Measurements from ENCODE around the gene MUSTN1.

Gene MUSTN1

DNA sequence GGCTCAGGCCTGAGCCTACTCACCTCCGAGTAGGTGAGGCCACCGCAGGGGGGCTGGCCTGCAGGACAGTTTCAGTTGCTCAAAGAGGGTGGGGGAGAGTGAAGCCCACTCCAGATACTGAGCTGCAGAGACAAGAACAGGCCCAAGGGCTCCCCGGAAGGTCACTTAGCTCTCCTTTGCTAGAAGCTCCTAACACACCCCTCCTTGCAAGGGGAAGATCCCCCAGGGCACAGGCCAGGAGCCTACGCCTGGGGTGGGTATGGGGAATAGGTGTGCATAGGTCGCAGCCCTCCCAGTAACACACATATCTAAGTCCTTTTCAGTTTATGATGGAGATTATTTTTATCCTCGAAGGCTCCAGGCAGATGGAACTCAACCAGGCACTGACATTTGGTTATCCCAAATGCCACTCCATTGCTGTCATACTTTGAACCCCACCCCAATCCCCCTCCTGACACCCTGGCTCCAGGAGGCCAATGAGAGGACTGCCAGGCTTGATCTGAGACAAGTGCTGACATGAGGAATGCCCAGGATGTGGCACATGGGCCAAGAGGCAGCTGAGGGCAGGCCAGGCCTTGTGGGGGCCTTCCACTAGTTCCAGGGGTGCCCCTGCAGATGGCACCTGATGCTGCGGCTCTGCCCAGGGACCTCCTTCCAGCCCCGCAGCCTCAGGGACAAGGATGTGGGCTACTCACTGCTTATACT, 1.1 kb upstream of the MUSTN1 start:
- DNase-seq (ENCODE audit: low read depth in 2 of 2) = no peak

DNA sequence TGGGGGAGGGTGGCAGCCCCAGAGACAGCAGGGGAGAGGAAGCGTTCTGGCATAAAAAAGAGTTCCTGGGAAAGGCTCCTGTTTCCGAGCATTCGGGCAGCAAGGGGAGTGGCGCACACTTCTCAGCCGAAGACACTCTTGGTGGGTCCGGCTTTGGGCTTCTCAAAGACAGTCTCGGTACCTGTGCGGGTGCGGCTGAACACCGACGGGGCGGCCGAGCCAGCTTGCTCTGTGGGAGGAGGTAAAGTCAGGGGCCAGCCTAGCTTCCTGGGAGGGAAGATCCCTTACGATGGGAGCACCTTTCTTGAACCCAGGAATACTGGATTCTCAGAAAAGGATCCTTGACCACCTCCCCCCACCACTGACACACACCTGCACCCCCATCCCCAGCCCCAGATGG, 1.6 kb downstream of the MUSTN1 start:
- DNase-seq (ENCODE audit: low read depth in 2 of 2) = no peak

DNA sequence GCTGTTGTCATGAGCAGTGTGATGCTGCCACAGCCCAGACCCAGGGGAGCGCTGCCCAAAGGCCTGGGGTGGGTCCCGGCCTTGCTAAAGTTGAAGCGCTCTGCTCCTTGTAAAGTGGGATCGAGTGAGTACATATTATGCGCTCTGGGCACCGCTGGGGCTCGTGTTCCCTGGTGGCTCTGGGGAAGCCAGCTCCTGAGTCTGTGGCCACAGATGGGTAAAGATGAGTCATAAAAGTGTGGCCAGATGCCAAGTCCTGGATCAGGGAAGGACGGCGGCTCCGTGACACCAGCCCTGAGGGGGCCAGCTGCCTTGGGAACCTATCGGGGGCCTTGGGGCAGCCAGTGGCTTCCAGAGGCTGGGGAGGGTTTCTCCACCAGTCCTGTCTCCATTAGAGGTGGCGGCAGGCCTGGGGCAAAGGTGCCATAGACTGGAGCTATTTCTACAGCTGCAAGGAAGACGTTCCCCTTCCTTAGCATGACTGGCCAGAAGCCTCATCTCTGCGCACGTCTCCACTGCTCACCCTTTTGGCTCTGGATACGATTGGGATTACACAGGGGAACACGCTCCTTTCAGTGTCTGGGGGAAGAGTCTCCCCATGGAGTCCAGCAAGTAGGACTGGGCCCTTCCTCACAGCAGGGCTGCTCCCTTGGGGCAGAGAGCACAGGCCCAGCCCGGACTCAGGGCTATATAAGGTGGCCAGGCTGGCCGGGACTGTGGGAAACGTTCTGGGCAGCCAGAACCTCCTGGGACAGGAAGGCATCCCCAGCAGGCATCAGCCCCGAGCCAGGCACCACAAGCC, 3.1 kb downstream of the MUSTN1 start:
- DNase-seq (ENCODE audit: low read depth in 2 of 2) = peak; percentile 36 to 46

DNA sequence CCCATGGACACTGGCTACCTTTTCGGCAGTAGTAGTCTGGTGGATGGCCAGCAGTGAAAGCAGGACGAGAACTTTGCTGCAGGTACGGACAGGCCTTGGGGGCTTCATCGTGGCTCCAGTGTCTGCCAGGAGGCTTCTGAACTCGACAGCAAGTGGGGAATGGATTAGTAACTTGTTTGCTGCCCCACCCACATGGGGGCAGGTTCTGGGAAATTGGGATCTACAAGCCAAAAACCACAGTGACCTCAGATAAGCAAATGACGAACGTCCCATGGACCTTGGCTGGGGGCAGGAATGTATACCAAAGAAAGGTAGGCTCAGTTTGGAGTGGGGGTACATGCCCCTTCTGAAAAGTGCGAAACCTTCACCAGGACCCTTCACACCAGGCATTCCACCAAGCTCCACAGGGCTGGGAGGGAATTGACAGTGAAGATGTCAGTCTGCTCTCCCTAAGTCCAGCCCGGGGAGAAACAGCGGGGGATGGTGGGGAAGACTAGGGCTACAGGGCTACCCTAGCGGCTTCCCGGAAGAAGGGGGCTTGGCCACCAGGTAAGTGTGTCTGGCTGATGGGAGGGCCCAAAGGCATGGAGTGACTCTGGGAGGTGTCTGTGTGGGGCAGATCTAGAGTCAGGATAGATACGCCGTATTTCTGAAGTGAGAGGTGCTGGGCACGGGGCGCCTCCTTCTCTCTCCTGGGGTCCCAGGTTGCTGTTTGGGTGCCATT, 4.1 kb downstream of the MUSTN1 start, which contains the start of gene ITIH4:
Gene ITIH4, minus strand, starts transcription at position 138 of the 724 bp plus-strand sequence. Its CDS starts 30 bp downstream, at position 108.
- no peak for DNase-seq (ENCODE audit: low read depth in 2 of 2)

DNA sequence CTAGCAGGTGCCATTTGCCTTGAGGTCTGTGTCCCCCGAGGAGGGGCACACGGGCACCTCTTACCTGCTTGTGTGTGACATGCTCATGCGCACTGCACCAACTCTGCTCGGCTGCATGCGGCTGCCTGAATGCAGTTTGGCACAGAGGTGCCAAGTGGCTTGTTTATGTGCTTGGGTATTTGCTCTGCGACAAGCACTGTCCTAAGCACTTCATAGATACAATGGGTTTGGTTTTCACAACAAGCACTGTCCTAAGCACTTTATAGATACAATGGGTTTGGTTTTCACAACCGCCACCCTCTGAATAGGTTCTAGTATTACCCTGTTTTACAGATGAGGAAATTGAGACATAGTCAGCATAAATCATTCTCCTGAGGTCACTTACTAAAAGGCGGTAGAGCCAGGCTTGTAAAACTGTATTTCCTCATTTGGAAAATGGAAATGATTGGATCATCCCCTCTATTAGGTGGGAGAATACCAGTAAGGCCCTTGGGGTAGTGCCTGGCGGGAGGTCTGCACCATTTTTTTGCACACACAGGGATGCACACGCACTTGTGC, 4.8 kb downstream of the MUSTN1 start:
- DNase-seq (ENCODE audit: low read depth in 2 of 2) = no peak

DNA sequence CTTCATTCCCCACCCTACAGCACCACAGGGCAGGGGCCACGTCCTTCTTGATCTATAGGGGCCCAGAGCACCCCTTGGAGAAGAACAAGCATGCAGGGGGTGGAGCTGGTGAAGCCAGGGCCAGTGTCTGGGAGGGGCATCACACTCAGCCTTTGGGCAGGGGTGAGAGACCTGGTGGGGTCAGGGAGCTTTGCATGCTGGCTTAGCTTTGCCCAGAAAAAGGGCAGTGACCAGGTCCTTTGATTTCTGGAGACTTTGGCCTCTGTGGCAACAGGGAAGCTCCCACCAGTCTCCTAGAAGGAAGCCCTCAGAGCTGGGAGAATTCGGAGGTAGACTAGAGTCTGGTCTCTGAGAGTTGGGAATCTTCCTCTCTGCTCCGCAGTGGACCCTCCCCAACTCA, 5.3 kb downstream of the MUSTN1 start:
- no peak for DNase-seq (ENCODE audit: low read depth in 2 of 2)

DNA sequence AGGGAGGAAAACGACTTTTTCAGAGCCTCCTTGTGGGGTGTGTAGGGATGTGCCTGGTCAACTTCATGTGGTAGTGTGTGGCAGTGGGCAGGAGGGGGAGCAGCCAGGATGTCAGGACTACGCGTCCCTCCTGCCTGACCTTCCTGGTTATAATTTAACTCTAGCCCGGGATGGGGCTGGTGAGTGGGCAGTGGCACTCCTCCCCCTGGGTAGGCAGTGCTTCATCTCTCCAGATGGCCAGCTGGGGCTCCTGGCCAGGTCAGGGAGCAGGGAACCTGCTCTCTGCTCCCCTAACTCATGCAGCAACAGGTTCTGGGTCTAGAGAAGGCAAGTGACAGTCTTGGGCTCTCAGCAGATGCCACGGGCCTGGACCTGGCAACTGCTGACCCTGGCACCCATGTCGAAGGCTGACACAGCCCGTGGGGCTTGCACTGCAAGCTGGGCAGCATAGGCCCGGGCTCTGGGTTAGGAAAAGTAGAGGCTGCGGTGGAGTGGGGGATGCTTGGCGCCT, 6.9 kb downstream of the MUSTN1 start:
- DNase-seq (ENCODE audit: low read depth in 2 of 2) = no peak

DNA sequence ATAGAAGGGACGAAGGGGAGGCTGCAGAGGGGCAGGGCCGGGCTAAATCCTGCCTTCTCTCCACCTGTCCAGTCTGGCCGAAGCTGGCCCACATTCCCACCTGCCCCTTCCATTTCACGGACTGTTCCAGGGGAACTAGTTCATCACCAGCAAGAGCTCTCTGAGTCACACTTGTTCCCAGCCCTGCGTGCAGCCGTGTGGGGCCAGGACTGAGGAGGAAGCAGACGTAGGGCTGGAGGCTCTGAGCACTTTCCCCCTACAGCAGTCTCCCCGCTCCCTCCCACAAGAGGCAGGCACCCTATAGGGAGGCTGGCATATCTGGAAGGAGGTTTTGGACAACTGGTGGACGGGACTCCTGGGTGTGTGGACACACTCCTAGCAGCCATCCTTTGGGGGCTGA, 7.4 kb downstream of the MUSTN1 start:
- no peak for DNase-seq (ENCODE audit: low read depth in 2 of 2)

DNA sequence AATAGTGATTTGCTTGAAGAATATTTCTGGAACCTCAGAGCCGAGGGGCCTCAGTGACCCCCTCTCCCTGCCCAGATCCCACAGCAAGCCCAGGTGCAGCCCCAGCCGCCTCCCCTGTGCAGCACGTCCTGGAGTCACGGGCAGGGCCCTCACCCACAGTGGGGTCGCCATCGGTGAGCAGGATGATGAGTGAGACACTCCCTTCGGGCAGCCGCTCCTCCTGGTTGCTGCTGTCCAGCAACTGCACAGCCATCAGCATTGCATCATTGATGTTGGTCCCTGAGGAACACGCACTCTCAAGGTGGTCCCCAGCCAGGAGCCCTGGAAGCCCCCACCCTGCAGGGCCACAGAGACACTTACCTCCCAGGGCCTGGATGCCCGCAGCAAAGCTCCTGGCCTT, 10.8 kb downstream of the MUSTN1 start:
- DNase-seq (ENCODE audit: low read depth in 2 of 2) = no peak

DNA sequence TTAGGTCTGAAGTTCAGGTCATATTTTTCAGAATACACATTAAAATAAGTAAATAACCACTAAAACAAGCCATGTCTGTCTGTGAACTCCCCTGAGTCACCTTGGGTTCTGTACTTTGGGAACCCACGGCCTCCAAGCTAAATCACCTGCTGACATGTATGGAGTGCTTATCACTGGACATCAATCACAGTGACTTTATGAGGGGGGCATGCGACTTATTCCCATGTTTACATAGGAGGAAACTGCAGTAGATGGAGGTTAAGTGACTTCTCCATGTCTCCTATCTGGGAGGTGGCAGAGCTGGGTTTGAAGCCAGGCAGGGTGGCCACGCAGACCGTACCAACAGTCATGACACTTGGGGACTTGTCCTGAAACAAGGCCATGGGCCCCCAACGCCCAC, 12.5 kb downstream of the MUSTN1 start:
- no peak for DNase-seq (ENCODE audit: low read depth in 2 of 2)

DNA sequence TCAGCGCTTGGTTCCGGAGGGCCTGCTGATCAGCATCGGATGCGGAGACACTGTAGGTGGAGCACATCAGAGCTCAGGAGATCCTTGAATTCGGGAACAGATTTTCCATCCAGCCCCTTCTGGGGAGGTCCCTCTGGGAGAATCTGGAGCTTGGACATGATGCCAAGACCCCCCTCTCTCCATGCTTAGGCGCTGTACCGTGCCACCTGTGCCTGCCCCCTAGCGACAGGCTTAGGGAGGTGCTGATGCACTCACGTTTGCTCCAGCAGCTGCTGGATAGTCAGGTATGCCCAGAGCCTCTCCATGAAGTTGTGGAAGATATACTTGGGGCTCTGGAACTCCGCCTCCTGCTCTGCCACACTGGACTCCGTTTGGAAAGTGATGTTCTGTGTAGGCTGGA, 14.1 kb downstream of the MUSTN1 start:
- DNase-seq (ENCODE audit: low read depth in 2 of 2) = no peak

DNA sequence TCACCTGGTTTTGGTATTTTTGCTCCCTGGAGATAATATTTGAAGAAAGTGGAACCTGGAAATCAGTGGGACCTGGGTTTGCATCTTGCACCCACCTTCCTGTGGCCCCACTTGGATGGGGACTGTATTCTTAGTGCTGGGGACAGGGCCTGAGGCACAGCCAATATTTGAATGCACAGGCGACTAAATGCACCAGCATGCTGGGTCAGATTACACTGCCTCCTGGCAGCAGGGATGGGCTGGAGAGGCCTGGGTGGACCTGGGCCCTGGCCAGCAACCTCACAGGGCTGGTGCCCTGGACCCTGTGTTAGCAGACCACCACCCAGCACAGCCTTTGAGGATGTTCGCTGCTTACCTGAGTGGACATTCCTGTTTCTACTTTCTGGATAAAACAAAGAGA, 14.9 kb downstream of the MUSTN1 start:
- DNase-seq (ENCODE audit: low read depth in 2 of 2) = no peak

DNA sequence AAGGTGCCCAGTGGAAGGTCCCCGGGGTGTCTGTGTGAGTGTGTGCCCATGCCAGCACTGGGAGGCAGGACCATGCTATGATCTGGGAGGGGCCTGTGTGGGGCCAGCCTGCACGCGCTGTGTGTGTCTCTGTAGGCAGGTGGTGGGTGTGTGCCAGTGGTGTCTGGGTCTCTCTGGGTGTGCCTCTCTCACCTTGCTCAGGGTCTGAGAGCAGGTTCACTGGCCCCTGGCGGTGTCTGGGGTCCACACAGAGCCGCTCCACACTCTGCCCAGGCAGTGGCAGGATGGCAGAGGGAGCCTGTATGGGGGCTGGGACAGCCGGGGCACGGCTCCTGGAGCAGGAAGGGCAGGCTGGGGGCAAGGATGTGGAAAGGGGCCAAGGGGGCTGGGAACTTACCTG, 17.0 kb downstream of the MUSTN1 start:
- DNase-seq (ENCODE audit: low read depth in 2 of 2) = no peak

DNA sequence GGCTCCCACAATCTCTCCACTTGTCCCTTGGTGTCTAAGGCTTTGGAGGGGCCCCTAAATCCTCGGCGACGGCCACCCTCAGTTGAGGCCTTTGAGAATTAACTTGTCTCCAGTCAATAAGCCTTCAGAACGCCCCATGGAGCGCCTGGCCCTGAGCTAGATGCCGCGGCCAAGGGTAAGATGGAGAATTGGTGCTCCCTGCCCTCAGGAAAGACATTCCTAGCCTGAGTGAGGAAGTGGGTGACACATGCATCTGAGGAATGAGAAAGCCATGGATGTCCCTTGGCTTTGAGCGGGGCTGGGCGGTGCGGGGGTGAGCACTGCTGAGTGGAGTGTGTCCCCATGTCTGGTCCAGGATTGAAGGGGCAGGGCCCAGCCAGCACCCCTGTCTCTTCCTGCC, 17.6 kb downstream of the MUSTN1 start:
- no peak for DNase-seq (ENCODE audit: low read depth in 2 of 2)

DNA sequence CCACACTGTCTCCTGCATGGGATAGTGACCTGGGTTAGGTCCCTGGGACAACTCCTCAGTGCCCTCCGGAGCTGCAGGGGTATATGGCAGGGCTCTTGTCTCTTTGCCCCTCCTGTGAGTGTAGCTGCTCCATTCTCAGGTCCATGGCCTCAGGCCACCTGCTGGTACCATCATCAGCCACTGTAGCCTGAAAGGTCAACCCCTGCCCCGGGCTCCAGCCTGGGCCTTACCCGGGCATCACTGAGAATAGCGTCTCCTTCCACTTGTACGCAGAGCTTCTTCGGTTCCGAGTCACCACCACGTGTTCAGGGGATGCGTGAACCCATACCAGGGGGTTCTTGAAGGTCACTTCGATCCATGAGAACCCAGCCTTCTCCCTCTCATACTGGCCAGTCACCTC, 18.2 kb downstream of the MUSTN1 start:
- DNase-seq (ENCODE audit: low read depth in 2 of 2) = no peak

DNA sequence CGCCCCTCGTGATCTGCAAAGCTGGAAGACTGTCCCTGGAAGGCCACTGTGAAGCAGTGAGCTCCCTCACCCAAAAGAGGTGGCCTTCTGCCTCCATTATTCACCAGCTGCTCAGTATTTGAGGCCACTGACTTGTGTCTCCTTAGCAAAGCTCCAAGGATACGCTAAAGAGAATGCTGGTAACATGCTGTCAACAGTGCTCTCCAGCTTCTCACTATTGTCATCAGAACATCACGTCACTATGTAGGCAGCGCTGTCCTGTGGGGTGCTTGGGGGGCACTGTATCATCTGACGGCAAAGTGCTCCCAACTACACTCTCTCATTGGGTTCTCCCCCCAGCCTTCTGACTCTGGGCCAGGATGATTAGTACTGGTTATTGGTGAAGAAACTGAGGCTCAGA, 18.6 kb downstream of the MUSTN1 start:
- no peak for DNase-seq (ENCODE audit: low read depth in 2 of 2)

DNA sequence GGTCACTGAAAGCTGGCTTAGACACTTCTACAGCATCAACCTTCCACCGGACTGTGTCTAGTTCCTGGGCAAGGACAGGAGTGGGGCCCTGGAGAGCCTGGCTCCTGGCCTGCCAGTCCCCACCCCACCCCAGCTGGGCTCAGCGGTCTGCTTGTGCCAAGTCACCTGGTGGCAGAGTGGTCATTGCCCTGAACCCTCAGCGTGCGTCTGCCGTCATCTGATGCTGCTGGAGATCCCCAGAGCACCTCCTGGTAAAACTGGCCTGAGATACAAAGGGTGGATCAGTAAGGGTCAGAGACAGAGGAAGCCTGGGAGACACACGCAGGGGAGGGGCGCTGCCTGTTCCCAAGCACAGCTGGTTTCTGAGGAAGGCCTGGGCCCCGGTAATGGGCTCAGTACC, 21.0 kb downstream of the MUSTN1 start:
- DNase-seq (ENCODE audit: low read depth in 2 of 2) = no peak

DNA sequence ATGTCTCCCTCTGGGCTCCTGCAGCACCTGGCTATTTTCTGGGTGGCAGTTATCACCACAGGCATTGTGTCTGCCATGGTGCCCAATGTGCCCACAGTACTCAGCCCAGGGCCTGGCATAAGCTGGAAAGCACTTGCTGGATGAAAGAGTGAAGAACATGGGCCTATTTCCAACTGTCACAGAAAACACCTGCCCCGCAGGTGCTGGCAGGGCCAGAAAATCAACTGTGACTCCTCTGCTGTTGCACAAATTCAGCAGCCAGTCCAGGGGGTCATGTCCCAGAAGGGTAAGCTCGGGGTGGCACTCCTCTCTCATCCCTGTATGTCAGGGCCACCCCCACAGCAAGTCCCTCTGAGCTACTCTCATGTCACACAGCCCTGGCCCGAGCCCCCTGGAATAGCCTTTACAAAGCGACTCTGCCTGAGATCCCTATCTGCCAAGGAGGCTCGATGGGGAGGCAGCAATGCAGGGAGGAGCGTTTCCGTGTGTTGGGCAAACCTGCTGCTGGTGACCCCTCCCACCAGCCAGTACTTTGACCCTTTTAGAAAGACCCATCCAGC, 23.3 kb downstream of the MUSTN1 start:
- DNase-seq (ENCODE audit: low read depth in 2 of 2) = no peak

DNA sequence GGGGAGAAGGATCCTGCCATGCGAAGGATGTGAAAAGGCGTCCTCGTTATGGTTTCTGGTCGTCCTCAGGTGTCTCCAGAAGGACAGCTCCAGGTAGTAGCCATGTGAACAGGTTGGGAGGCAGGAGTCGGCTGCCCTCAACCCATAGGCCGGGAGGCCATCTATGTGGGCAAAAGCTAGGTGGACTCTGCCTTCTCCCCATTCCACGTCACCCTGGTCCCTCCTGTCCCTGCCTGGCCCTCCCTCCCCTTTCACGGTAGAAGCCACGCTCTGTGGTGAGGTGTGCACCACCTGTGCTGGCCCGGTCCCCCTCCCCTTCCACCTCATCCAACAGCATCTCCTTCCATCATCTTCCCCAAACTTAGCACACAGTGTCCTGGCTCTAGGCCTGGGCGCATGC, 23.9 kb downstream of the MUSTN1 start:
- no peak for DNase-seq (ENCODE audit: low read depth in 2 of 2)

DNA sequence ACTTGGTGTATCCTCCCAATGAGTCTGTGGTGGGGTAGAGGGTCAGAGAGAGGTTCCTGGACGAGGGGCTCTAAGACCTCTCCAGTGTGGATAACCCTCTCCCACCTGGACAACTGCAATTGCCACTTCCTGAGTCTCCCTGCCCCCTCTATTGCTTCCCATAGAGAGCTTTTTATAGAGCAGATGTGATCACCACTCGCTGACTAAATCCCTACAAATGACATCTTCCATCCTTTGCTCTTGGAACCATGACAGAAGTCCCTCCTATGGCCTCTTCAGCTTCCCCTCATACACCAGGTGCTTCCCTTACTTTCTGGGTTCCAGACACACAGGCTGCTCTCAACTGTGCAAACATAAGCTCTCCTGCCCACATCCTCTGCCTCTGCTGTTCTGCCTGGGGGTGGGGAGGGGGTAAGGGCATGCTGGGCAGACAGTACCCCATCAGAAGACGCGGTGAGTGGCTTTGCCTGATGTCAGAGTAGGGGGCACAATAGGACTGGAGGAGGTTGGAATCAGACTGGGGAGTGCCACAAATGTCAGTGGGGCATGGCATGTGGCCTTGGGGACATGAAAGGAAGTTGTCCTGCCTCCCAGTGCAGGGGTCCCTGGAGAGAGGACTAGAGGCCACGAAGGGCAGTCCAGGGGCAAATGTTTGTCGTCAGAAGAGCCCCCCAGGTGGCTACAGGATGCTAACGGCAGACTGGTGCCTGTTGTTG, 25.0 kb downstream of the MUSTN1 start:
- DNase-seq (ENCODE audit: low read depth in 2 of 2) = no peak

DNA sequence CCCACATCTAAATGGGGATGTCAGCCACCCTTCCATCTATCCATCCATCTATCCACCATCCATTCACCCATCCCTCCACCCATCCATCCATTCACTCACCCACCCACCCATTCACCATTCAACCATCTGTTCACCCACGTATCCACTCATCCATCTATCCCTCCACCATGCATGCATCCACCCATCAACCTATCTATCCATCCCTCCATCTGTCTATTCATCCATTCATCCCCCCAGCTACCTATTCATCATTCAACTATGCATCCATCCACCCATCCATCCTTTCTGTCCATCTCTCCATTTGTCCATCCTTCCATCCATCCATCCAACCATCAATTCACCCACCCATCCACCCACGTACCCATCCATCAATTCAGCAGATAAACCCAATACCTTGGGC, 25.7 kb downstream of the MUSTN1 start:
- DNase-seq (ENCODE audit: low read depth in 2 of 2) = no peak
